HG03378 (cell line): ENCODE data around the gene DCAF17.
A peak's percentile ranks its signal among the peaks of the same experiment; 100 is the strongest.
"Not testable (repeated sequence)": the region's sequence is repeated elsewhere in the genome, so short reads cannot be mapped to it uniquely, and the experiment has no call there.

Experiments
- ATAC-seq: cut with Tn5 transposase; IDR thresholded peaks from one replicate; pipeline ENCODE4 v1.9.1; 2021; ENCODE audit warnings: mild to moderate bottlenecking, moderate library complexity; ENCODE audit not compliant: unreplicated experiment

Gene DCAF17

DNA sequence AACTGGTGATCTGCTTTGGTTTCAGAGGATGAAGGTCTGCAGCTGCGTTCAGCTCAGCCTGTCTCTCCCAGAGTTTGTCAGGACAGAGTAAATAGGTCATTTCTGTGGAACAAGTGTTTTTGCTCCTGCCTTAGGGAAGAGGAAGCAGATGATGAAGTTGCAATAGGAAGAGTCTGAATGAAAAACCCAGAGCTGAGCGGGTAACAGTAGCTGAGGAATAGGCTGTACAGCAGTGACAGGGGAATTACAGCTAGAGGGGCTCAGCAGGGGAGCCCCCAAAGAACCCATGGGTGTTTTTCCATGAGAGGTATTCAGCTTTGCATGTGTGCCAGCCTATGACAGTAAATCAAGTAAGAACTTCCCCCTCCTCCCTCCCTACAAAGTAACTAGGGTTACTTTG is 78.0 kb downstream of the DCAF17 start:
- ATAC-seq: no peak

DNA sequence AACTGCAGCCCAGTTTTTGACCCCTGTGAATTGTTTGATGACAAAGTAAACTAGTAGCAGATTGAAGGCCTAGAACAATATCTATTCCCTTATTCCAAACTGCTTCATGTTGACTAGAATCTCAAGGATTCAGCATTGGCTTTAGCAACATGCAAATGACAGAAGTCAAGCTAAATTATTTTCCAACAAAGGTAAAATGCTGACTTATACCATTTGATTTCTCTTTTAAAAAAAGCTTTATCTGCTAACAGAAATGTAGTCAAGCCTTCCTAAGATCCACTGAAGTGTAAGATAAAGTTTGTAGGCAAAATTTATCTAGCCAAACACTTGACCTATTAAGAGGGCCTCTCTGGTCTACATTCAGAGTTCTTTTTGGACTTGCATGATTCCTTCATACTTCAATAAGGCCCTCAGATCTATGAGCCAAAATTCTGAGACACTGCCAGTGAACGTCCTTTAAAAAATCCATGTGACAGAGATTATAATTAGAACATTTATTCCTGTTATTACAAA is 78.7 kb downstream of the DCAF17 start:
- ATAC-seq: no peak

DNA sequence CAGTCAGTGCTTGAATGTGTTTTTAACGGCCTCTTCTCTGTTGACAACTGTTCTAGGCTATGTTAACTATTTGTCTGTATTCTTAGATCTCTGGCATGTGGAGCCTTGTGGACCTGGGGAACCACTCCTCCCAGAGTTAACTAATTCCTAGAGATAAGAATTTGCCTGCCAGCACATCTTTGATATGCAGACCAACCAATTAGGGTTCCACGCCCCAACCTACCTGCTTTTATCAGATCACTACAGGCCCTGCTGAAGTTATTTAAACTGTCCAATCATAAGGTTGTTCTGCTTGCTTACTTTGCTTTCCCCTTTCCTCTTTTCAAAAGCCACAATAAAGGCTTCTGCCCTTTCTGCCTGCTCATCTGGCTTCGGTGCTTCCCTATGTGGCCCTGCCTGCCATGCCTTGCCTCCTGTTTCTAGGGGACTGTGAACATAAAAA is 79.7 kb downstream of the DCAF17 start:
- ATAC-seq: no peak

DNA sequence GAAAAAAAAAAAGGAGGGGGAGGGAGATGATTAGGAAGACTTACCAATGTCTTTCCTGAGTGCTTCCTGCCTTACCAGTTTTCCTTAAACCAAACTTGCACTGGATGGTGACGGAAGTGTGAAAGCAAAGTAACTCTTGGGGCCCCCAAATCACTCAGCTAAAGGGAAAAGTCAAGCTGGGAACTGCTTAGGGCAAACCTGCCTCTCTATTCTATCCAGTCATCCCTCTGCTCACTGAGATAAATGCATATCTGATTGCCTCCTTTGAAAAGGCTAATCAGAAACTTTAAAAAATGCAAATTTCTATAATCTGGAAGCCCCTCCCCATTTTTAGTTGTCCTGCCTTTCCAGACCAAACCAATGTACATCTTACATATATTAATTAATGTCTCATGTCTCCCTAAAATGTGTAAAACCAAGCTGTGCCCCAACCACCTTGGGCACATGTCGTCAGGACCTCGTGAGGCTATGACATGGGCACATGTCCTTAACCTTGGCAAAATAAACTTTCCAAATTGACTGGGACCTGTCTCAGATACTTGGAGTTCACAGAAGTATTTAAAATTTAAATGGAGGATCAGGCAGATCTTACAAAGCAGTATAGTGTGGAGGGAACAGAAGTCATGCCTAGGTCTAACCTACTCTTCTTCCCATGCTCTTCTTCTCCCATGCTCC is 81.0 kb downstream of the DCAF17 start:
- ATAC-seq: no peak

DNA sequence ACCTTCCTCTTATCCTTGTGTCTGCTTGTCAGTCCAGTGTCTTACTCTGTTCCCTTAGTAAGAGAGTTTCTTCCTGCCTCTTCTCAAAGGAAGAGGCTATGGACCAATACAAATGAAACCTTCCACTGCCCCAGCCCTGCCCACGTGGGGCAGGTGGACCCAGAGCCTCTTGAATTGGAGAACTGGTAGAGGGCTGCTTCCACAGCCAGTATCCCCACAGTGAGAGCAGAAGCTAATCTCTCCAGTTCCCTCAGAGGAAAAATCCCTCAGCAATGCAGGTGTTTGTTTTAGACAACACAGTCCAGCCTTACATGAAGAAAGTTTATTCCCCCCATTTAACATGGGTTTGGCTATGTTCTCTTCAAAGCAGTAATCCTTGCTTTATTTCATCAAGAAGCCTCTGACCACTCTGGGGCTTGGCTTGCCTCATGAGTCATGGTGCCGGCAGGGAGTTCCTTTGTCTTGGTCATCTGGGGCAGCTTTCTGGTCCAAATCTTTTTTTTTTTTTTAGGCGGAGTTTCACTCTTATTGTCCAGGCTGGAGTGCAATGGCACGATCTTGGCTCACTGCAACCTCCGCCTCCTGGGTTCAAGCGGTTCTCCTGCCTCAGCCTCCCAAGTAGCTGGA is 81.8 kb downstream of the DCAF17 start:
- no peak for ATAC-seq

DNA sequence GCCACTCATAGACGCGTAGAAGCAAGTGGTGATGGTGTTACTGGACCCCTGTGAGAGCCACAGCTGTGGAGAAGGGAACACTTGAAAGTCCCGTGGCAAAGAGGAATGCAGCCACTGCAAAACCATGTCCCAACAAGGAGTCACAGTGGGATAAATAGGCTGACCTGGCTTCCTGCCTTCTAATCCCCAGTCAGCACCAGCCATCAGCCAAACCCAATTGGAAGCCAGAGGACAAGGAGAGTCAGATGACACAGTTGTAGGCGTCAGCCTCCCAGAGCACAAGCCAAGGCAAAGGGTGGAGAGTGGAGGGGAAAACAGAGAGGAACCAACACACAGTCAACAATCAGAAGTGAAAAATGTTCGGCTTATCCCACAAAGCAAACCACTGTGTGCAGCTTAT is 82.8 kb downstream of the DCAF17 start:
- ATAC-seq: no peak

DNA sequence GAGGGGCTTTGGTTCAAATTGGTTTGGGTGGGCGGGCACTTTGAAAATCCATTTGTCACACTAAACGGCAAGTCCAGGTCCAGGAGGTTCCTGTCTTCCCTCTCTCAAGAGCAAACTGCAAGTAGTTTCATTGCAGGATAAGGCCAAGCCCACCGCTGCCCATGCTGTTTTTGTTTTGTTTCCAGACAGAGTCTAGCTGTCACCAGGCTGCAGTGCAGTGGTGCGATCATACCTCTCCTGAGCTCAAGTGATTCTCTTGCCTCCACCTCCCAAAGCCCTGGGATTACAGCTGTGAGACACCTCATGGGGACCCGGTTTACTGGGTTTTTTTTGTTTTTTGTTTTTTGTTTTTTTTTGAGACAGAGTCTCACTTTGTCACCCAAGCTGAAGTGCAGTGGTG is 86.4 kb downstream of the DCAF17 start:
- no peak for ATAC-seq

DNA sequence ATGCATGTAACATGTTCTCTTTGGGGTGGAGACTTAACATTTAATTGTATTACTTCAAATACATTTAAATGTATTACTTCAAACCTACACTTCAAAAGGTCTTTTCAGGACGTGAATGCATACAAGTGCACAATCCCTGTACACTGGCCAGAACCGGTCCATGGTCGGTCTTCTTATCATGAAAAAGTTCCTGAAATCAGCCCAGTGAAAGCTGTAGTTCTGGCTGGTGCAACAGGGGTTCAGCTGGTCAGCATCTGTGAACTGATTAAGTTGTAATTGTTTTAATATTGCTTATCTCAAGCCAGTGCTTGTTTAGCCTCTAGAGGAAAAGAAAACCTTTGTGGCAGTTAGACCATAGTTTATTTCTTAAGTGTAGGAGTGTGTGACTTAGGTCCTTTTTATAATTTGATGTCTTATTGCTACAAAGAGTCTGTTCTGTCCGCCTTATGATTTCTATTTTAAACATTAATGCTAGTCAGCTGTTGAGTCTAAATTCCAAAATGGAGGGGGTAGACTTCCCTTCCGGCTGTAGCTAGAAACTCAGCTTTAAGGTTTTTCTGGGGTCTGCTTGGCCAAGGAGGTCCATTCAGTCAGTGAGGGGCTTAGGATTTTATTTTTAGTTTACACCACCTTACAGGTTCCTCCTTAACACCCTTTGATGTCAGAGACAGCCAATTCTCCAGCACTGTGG is 87.5 kb downstream of the DCAF17 start:
- peak; percentile 10 for ATAC-seq

DNA sequence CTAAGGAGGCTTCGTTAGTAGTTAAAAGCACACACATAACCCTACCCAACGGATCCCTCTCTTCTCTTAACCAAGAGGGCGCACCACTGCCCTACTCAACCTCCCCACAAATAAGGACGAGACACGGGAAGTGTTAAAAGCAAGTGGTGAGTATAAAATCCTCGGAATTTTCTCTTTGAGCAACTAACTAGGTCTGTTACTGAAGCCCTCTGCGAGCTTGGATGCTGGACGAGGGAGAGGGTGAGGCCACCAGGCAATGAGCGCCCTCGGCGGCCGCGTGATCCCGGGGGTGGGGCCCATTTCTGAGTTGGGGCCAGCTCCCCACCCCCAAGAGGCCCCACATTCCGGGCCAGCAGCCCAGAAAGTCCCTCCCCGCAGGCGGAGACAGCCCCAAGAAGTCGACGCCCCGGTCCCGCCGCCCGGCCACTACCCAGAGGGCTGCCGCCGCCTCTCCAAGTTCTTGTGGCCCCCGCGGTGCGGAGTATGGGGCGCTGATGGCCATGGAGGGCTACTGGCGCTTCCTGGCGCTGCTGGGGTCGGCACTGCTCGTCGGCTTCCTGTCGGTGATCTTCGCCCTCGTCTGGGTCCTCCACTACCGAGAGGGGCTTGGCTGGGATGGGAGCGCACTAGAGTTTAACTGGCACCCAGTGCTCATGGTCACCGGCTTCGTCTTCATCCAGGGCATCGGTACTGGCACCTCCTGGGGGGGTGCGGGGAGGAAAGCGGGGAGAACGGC is 88.2 kb downstream of the DCAF17 start, which contains the start of gene CYBRD1:
TSS of gene CYBRD1 (plus strand) at position 423 of the 736 bp plus-strand sequence. CDS start at position 495, 72 bp downstream.
- peak; percentile 43 for ATAC-seq

DNA sequence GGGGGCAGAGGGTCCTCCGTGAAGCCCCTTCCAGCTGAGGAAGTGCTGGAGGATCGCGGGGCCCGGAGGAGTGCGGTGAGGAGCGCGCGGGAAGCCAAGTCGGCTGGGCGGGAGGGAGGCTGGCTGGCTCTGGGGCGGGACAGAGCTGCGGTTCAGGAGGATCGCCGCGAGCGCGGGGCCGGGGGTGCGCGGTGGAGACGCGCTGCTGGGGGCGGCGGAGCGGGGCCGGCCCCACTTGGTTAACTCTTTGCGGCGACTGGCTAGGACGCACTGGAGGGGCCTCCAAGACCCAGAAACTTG is 88.7 kb downstream of the DCAF17 start:
- no peak for ATAC-seq

DNA sequence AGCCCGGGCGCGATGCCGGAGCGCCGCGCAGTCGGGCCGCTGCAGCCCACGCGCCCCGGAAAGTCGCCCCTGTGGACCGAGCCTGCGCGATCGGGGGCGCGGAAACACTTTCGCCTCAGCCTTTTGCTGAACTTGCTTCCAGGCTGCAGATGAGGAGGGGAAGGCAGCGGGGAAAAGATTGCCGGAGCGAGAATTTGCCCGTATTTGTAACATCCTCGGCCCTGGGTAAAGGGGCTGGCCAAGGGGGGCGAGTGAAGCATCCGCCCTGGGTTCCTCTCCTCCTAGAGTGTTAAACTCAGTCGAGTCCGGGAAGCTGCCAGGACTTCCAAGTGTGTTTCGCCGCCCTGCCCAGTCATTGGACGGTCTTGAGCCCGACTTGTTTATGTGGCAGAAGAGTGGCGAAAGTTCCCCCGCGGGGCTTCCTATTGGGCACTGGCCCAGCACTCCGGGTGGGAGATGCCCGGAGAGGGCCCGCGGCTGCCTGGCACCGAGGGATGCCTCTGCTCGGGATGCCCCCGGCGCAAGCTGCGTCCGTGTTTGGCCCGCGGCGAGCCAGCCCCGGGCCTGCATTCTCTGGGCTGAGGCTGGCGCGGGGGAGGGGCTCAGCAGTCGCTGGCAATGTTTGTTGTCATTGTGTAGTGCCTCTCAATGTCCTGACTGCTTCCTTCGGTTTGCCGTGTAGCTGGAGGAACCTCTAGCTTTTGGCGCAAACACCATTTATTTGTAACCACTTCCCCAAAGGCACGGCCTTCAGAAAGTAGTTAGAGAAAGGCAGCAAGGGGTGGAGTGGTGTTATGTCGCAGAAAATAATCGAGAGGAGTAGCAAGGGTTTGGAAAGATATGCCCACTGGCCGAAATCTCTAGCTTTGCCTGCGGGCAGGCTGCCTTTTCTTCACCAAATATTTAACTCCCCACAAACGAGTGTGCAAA is 89.3 kb downstream of the DCAF17 start:
- ATAC-seq: no peak

DNA sequence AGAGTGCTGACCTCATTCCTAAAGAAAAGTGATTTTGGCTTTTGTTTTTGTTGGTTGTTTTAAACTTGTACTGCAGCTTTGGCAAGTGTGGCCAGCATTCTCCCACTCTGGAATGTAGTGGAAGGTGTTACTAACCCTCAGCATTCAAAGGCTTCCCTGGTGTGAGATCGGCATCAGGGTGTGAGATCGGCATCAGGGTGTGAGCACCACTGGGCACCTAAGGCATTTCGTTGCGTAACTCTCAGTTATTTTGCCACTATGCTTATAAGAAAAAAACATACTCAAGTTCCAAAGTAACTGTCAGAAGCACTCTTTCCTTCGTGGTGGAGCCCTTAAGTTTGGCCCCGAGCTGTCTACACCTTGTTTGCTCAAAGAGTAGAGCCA is 90.0 kb downstream of the DCAF17 start:
- no peak for ATAC-seq

DNA sequence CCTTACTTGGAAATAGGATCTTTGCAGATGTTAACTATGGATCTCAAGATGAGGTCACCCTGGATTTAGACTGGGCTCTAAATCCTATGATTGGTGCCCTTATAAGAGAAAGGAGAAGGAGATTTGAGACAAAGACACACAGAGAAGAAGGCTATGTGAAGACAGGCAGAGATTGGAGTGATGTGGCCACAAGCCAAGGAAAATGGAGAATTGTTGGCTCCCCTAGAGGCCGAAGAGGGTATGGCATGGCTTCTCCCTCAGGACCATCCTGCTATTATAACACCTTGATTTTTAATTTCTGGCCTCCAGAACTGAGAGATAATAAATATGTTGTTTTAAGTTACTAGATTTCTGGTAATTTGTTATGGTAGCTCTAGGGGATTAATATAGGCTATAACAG is 95.9 kb downstream of the DCAF17 start:
- ATAC-seq: no peak

DNA sequence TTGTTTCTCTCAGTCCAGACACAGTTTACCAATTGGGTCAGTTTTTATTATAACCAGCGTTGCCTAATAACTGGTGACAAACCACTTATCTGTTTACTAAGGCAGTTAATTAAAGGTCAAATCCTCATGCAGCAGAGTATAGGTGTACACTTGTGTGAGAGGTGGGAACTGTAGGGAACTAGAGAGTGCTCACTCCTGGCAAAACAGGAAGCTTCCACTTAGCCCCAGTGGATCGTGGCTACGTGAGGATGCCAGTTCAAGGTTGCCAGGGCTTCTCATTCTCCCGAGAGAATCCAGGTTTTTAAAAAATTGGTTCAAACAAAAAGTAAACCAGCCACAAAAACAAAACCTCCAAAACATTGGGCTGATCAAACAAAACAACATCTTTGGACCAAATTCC is 96.4 kb downstream of the DCAF17 start:
- ATAC-seq: no peak

DNA sequence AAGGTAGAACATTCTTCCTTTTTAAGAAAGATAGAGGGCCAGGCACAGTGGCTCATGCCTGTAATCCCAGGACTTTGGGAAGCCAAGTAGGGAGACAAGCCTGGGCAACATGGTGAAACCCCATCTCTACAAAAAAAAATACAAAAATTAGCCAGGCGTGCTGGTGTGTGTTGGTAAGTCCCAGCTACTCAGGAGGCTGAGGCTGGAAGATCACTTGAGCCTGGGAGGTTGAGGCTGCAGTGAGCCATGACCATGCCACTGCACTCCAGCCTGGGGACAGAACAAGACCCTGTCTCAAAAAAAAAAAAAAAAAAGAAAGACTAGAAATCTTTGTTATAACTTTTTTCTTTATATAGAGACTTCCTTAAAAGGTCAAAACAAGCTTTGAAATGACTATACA is 96.8 kb downstream of the DCAF17 start:
- ATAC-seq: not testable (repeated sequence)

DNA sequence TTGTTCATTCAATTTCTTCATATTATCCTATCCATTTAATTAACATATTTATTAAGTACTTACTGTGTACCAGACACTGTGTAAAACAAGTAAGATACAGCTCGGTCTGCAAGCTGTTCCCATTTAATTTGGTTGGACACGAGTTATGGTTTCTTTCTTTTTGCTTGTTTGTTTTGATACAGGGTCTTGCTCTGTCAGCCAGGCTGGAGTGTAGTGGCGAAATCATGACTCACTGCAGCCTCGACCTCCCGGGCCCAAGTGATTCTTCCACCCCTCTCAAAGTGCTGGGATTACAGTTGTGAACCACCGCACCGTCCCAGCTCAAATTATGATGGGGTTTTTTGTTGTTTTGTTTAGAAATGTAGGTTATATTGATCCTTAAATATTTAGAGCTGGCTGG is 97.3 kb downstream of the DCAF17 start:
- no peak for ATAC-seq

DNA sequence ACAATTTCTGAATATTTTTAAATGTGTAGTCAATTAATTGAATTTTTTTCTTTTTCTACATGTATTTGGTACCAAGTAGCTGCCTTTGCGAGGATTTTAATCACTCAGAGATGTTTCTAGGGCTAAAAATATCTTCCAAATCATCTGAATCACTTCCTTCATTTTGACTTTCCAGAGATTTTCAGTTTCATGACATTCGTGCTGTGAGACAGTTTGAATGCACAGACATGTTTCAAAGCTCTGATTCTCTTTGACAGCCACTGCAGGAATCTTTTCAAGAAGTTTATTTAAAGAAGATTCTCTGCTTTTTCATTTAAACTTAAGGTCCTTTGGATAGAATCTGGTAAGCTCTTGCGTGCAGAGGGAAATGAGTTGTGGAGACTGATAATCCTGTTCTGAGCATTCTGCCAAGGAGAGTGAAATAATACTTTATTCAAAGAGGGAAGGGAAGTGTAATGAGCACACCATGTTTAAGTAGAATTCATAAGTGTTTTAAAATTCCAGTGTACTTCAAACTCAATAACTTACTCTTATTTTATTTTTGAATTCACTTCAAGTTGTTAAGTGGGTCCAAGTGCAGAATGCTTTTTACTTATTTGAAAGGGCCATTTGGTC is 97.9 kb downstream of the DCAF17 start:
- ATAC-seq: no peak

DNA sequence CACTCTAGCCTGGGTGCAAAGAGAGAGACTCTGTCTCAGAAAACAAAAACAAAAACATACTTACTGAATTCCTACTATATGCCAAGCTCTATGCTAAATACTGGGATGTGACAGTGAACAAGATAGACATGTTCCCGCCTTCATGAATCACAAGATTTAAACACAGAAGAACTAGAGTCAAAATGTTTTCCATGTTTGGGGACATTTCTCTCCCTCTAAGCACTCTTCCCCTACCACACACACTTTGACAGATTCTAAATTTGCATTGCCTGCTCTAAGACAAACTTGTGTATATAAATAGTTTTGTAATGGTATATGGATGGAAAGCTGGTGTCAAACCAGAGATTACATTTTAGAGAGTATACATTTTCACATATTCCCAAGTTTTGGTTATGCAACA is 99.3 kb downstream of the DCAF17 start:
- ATAC-seq: no peak
